HepG2 (cell line): ENCODE results near the gene FDXACB1. TPM values are rescaled to one million over a fixed set of nuclear protein-coding genes. Genes with fewer than 3 reads are reported as not detected.

Experiments
- ATAC-seq: fragments of 200-7000 bp; cut with Tn5 transposase; 3 replicates; pipeline ENCODE4 v1.9.1; 2020; ENCODE audit warnings: mild to moderate bottlenecking, moderate library complexity
- BruUV-seq: library from RNA; stranded (reverse); fragments of 400-500 nt; replicated peaks from 2 replicates; lab custom pipeline; 2021; lab: Mats Ljungman, UMichigan
- CTCF ChIA-PET: fragments of 300-600 bp; formaldehyde crosslinking; extraction: SDS; loops from one replicate; lab custom pipeline; 2021; ENCODE audit warnings: low total read pairs, inconsistent platforms, low intra/inter-chr PET ratio; lab: Yijun Ruan, JAX
- POLR2A ChIA-PET: fragments of 350-600 bp; sonication (Branson Sonifier 250); formaldehyde crosslinking; loops from one replicate; lab custom pipeline; 2020; ENCODE audit warnings: antibody characterized with exemption, inconsistent platforms; lab: Yijun Ruan, JAX
- DNase-seq: peaks from one replicate; pipeline ENCODE4 v3.0.0-alpha.2; 2015; ENCODE audit warnings: low spot score
- FAIRE-seq: peaks from 3 replicates; lab custom pipeline; 2011; peaks lifted over from hg19 to GRCh38; lab: Jason Lieb, UNC
- H2AFZ ChIP-seq: one replicate; pipeline ENCODE4 v1.6.1; 2011; ENCODE audit warnings: low read length, inconsistent platforms
- H3K27ac ChIP-seq: fragments of 300-600 bp; 3 replicates; pipeline ENCODE4 v1.8.0; 2011; ENCODE audit warnings: mixed run types, mild to moderate bottlenecking, mixed read lengths, low read length, inconsistent platforms; ENCODE audit not compliant: insufficient read depth; ENCODE audit errors: extremely low read length
- H3K27me3 ChIP-seq, 2 experiments: fragments of 200-600 bp in 1 of 2; 2 replicates in 1 of 2; 3 replicates in 1 of 2; pipeline versions ENCODE4 v1.6.0 to v1.8.0; 2011; ENCODE audit warnings: low read length in 2 of 2, mild to moderate bottlenecking in 2 of 2, moderate library complexity in 2 of 2, inconsistent platforms in 1 of 2; ENCODE audit not compliant: insufficient read depth in 2 of 2, control insufficient read depth in 1 of 2
- H3K36me3 ChIP-seq, 2 experiments: fragments of 200-600 bp in 1 of 2; replicated peaks in 1 of 2; 2 replicates in 1 of 2; 3 replicates in 1 of 2; pipeline versions ENCODE4 v1.5.1 to v1.8.0; 2011; ENCODE audit warnings: low read length in 2 of 2, inconsistent platforms in 1 of 2; ENCODE audit not compliant: insufficient read depth in 2 of 2, control insufficient read depth in 1 of 2
- H3K4me1 ChIP-seq: 2 replicates; pipeline ENCODE4 v1.5.1; 2012; ENCODE audit warnings: low read length, inconsistent platforms; ENCODE audit not compliant: insufficient read depth
- H3K4me2 ChIP-seq: 2 replicates; pipeline ENCODE4 v1.6.0; 2011; ENCODE audit warnings: low read depth, low read length, inconsistent platforms
- H3K4me3 ChIP-seq, 3 experiments: fragments of 200-600 bp in 1 of 3; sonication (generic), shearing (Covaris generic) in 1 of 3; replicated peaks in 1 of 3; 2 replicates each; pipeline ENCODE4 v1.5.1; 2011 to 2016; ENCODE audit warnings: low read length in 3 of 3, inconsistent platforms in 2 of 3, low read depth in 2 of 3, mild to moderate bottlenecking in 2 of 3, control low read depth in 1 of 3, mixed read lengths in 1 of 3; ENCODE audit not compliant: insufficient read depth in 1 of 3
- H3K79me2 ChIP-seq: one replicate; pipeline ENCODE4 v1.6.1; 2011; ENCODE audit warnings: low read length, inconsistent platforms; ENCODE audit not compliant: insufficient read depth
- H3K9ac ChIP-seq: 2 replicates; pipeline ENCODE4 v1.6.0; 2011; ENCODE audit warnings: mild to moderate bottlenecking, low read depth, low read length, inconsistent platforms; ENCODE audit not compliant: insufficient read depth
- H3K9me3 ChIP-seq: 2 replicates; pipeline ENCODE4 v1.5.1; 2012; ENCODE audit warnings: mild to moderate bottlenecking, low read length
- H4K20me1 ChIP-seq: 2 replicates; pipeline ENCODE4 v1.6.0; 2011; ENCODE audit warnings: inconsistent platforms, mild to moderate bottlenecking, low read length, moderate library complexity; ENCODE audit not compliant: insufficient read depth
- ARNT2 ChIP-seq: sonication (generic); formaldehyde crosslinking; IDR thresholded peaks from 2 replicates; pipeline ENCODE4 v1.8.0; 2022; ENCODE audit warnings: mild to moderate bottlenecking, low read depth, missing genetic modification reagents, moderate library complexity
- E2F1 ChIP-seq: sonication (generic); formaldehyde crosslinking; IDR thresholded peaks from 2 replicates; pipeline ENCODE4 v1.5.0; 2020; ENCODE audit warnings: missing genetic modification reagents
- EP300 ChIP-seq, 3 experiments: sonication (generic) in 1 of 3; formaldehyde crosslinking in 1 of 3; IDR thresholded peaks; 2 replicates each; pipeline versions ENCODE4 v1.5.1 to v1.6.1; 2011 to 2020; ENCODE audit warnings: low read depth in 2 of 3, low read length in 2 of 3, borderline replicate concordance in 1 of 3, improper control_type of control experiment in 1 of 3, mild to moderate bottlenecking in 1 of 3, missing genetic modification reagents in 1 of 3, moderate library complexity in 1 of 3
- FOXP1 ChIP-seq, 2 experiments: fragments of 450-650 bp in 1 of 2; IDR thresholded peaks; 2 replicates each; pipeline ENCODE4 v1.6.1; 2017 to 2018; ENCODE audit warnings: antibody characterized with exemption in 1 of 2
- PAWR ChIP-seq: sonication (generic); formaldehyde crosslinking; IDR thresholded peaks from 2 replicates; pipeline ENCODE4 v1.4.0; 2020; ENCODE audit warnings: missing genetic modification reagents, mild to moderate bottlenecking, borderline replicate concordance
- SP140L ChIP-seq: sonication (generic); formaldehyde crosslinking; IDR thresholded peaks from 2 replicates; pipeline ENCODE4 v1.4.0; 2020; ENCODE audit warnings: missing genetic modification reagents, borderline replicate concordance
- YEATS4 ChIP-seq: sonication (generic); formaldehyde crosslinking; IDR thresholded peaks from 2 replicates; pipeline ENCODE4 v1.4.0; 2020; ENCODE audit warnings: missing genetic modification reagents, borderline replicate concordance
- ZNF547 ChIP-seq: sonication (generic); formaldehyde crosslinking; IDR thresholded peaks from 2 replicates; pipeline ENCODE4 v1.5.1; 2020; ENCODE audit warnings: mild to moderate bottlenecking, missing genetic modification reagents
- ZNF562 ChIP-seq: sonication (generic); formaldehyde crosslinking; IDR thresholded peaks from 2 replicates; pipeline ENCODE4 v1.8.0; 2022; ENCODE audit warnings: missing genetic modification reagents, borderline replicate concordance
- ZNF605 ChIP-seq: sonication (generic); formaldehyde crosslinking; IDR thresholded peaks from 2 replicates; pipeline ENCODE4 v1.8.0; 2022; ENCODE audit warnings: mild to moderate bottlenecking, missing genetic modification reagents
- ZNF792 ChIP-seq: IDR thresholded peaks from 2 replicates; pipeline ENCODE4 v1.6.1; 2016
- WGBS: methylation state at CpG from one replicate; pipeline ENCODE4 v1.1.6; 2017; ENCODE audit warnings: low lambda C conversion rate; 5-methylcytosine and 5-hydroxymethylcytosine counted together
- in situ Hi-C: cut with HindIII; loops from 2 replicates; pipeline ENCODE4 v1.10.0; 2017; ENCODE audit warnings: low pct_unique_long_range_greater_than_20kb; ENCODE audit not compliant: extremely low pct_ligation_motif_present
- intact Hi-C: fragments of 100-400 bp; cut with micrococcal nuclease; formaldehyde crosslinking; loops from one replicate; pipeline ENCODE4 v1.10.0; 2022; ENCODE audit not compliant: unreplicated experiment
- polyA plus RNA-seq, 8 experiments: library from polyadenylated mRNA; depleted of rRNA in 3 of 8; stranded (reverse) in 7 of 8; unstranded in 1 of 8; fragments of >200 nt; fragmentation: Illumina TruSeq in 4 of 8; extraction: Trizol in 4 of 8; gene quantifications; 2 replicates each; pipeline versions ENCODE4 v1.2.1 to v1.2.3, GENCODE V29; 2011 to 2016; ENCODE audit warnings: low read depth in 4 of 8, missing spikeins in 1 of 8, mixed read lengths in 1 of 8; ENCODE audit not compliant: insufficient read depth in 1 of 8
- total RNA-seq, 5 experiments: library from RNA; depleted of rRNA; stranded (reverse); fragments of >200 nt; fragmentation: Illumina TruSeq; extraction: Trizol; gene quantifications; 2 replicates each; pipeline ENCODE4 v1.2.3, GENCODE V29; 2016; ENCODE audit warnings: low read depth in 1 of 5

FDXACB1 gene
- total and polyA plus RNA-seq, 2 of the 13 experiments (the other 11 are each of a cell fraction or from before 2014, with no cell fraction given), result 1.1 to 3.4 TPM

GRCh38 chr11:111878849-111879636 lies at the start of gene FDXACB1, which contains the start of gene CFAP68 (continued):
- peak; percentile 74 for TF ChIP-seq E2F1 (CRISPR knock-in tag)
- no peak for TF ChIP-seq PAWR (CRISPR knock-in tag)
- TF ChIP-seq FOXP1 (IDR thresholded peaks at IDR 0.05), result no peak
- 0 out of 2 replicates have a peak, but pooled peaks have one; percentile 14 for TF ChIP-seq FOXP1 (CRISPR knock-in tag; IDR thresholded peaks at IDR 0.05)
- peak; percentile 68 to 75; a peak in 2 of 4 replicates for TF ChIP-seq EP300 (IDR thresholded peaks at IDR 0.05; ENCODE audit: low read depth in 2 of 2, low read length in 2 of 2)
- TF ChIP-seq EP300 (CRISPR knock-in tag; IDR thresholded peaks at IDR 0.05; ENCODE audit: borderline replicate concordance), result peak; percentile 78
- TF ChIP-seq ZNF562 (CRISPR knock-in tag), result no peak
- TF ChIP-seq ARNT2 (CRISPR knock-in tag), result peak; percentile 83; the same call in 1 of the 2 replicates

GRCh38 chr11:111926505-111927391 lies 47.8 kb upstream of the FDXACB1 start:
- Histone ChIP-seq H3K4me2 (peak overlapping the region; percentile 73), H3K9me3 (no peaks in the 10 kb centered on the region), H3K9ac (peak overlapping the region; percentile 64), H3K36me3 (no peaks in the 10 kb centered on the region), H3K27ac (peak overlapping the region; percentile 92), H2AFZ (no peak overlapping the region), H3K4me1 (peaks cover 71% of the 10 kb centered on the region), H3K27me3 (no peaks in the 10 kb centered on the region), H3K4me3 (peak overlapping the region; percentile 32 to 60 (median 47); a peak in 5 of 6 replicates), H4K20me1 (no peaks in the 10 kb centered on the region), H3K79me2 (no peaks in the 10 kb centered on the region)
- 4% methylated on average over 33 of the region's 47 CpGs for WGBS
- intact Hi-C loops (loop anchor here (1.0 to 2.0 kb wide), 2 partner anchors 48 to 56 kb away; partner anchors contain the start of genes CFAP68 and FDXACB1), in situ Hi-C loops (loop anchor here (5.0 kb wide), 1 partner anchor 49 kb away; the partner anchor contains the start of genes CFAP68 and FDXACB1)
- DNase-seq (peak; percentile 93), ATAC-seq (peak; percentile 93), FAIRE-seq (peak; percentile 58)
- POLR2A ChIA-PET, result interaction anchor here (0.8 to 2.7 kb wide), 21 partner anchors 9 to 200 kb away, joined by 3 to 66 read pairs (median 5); partner anchors contain the start of genes ALG9, C11orf52, CFAP68 and CRYAB
- CTCF ChIA-PET, result no interaction called here
- BruUV-seq, result TSS peak; percentile 98
- TF ChIP-seq YEATS4 (CRISPR knock-in tag), result peak; percentile 78; the same call in 1 of the 2 replicates
- TF ChIP-seq ZNF605, result peak; percentile 90; the same call in 1 of the 2 replicates
- TF ChIP-seq ZNF792 (CRISPR knock-in tag), result peak; percentile 46; the same call in 1 of the 2 replicates
- peak; percentile 76; the same call in 1 of the 2 replicates for TF ChIP-seq ZNF547 (CRISPR knock-in tag)
- TF ChIP-seq SP140L (CRISPR knock-in tag), result 0 out of 2 replicates have a peak, but pooled peaks have one; percentile 62
